WTC11 (cell line): ENCODE data around the gene CCL13. TPM values are rescaled to one million over a fixed set of nuclear protein-coding genes. Genes with fewer than 3 reads are reported as not detected.

Experiments used
- ATAC-seq: fragments of 200-7000 bp; cut with Tn5 transposase; 2 replicates; pipeline ENCODE4 v1.10.0; 2021; ENCODE audit warnings: mild to moderate bottlenecking, moderate library complexity
- CTCF ChIA-PET: fragments of 300-600 bp; sonication (Branson Sonifier 250); formaldehyde crosslinking; loops from one replicate; lab custom pipeline; 2021; ENCODE audit warnings: antibody characterized with exemption; lab: Charles Lee
- POLR2A ChIA-PET: fragments of 350-600 bp; sonication (Branson Sonifier 250); formaldehyde crosslinking; loops from one replicate; lab custom pipeline; 2021; ENCODE audit warnings: antibody characterized with exemption; lab: Charles Lee
- DNase-seq: peaks from one replicate; pipeline ENCODE4 v3.0.0; 2021; ENCODE audit warnings: low spot score
- H3K27ac Mint-ChIP-seq: 2 replicates; pipeline ENCODE4 v1.8.0; 2021; ENCODE audit warnings: mixed read lengths
- H3K27me3 Mint-ChIP-seq: 2 replicates; pipeline ENCODE4 v1.8.0; 2021; ENCODE audit warnings: low read depth, mild to moderate bottlenecking, moderate library complexity, mixed read lengths
- H3K36me3 Mint-ChIP-seq: 2 replicates; pipeline ENCODE4 v1.8.0; 2021; ENCODE audit warnings: mixed read lengths
- H3K4me1 Mint-ChIP-seq: 2 replicates; pipeline ENCODE4 v1.8.0; 2022; ENCODE audit warnings: mixed read lengths
- H3K4me3 Mint-ChIP-seq: 2 replicates; pipeline ENCODE4 v1.8.0; 2021; ENCODE audit warnings: mild to moderate bottlenecking, moderate library complexity, mixed read lengths
- H3K9me3 Mint-ChIP-seq: 2 replicates; pipeline ENCODE4 v1.8.0; 2021; ENCODE audit warnings: mixed read lengths
- FOXK1 ChIP-seq: sonication (generic); formaldehyde crosslinking; IDR thresholded peaks from 2 replicates; pipeline ENCODE4 v1.8.0; 2022; ENCODE audit warnings: mild to moderate bottlenecking, moderate library complexity, missing genetic modification reagents
- GABPB1 ChIP-seq: sonication (generic); formaldehyde crosslinking; IDR thresholded peaks from 2 replicates; pipeline ENCODE4 v1.8.1; 2023; ENCODE audit warnings: mild to moderate bottlenecking, missing genetic modification reagents
- IRF2 ChIP-seq: sonication (generic); formaldehyde crosslinking; IDR thresholded peaks from 2 replicates; pipeline ENCODE4 v1.8.0; 2022; ENCODE audit warnings: low read depth, missing genetic modification reagents, borderline replicate concordance
- MYBL2 ChIP-seq: sonication (generic); formaldehyde crosslinking; IDR thresholded peaks from 2 replicates; pipeline ENCODE4 v1.8.1; 2023; ENCODE audit warnings: mild to moderate bottlenecking, moderate library complexity, missing genetic modification reagents
- NFATC4 ChIP-seq: fragments of 250-450 bp; sonication (Bioruptor Pico); IDR thresholded peaks from 2 replicates; pipeline ENCODE4 v1.9.0; 2021; ENCODE audit warnings: mild to moderate bottlenecking
- NFE2L1 ChIP-seq: sonication (generic); formaldehyde crosslinking; IDR thresholded peaks from 2 replicates; pipeline ENCODE4 v1.8.1; 2023; ENCODE audit warnings: missing genetic modification reagents
- RELA ChIP-seq: sonication (generic); formaldehyde crosslinking; IDR thresholded peaks from 2 replicates; pipeline ENCODE4 v1.8.1; 2022; ENCODE audit warnings: missing genetic modification reagents, mild to moderate bottlenecking, borderline replicate concordance
- SMAD3 ChIP-seq: sonication (generic); formaldehyde crosslinking; IDR thresholded peaks from 2 replicates; pipeline ENCODE4 v1.8.0; 2022; ENCODE audit warnings: missing genetic modification reagents, mild to moderate bottlenecking, borderline replicate concordance
- SMAD4 ChIP-seq: sonication (generic); formaldehyde crosslinking; IDR thresholded peaks from 2 replicates; pipeline ENCODE4 v1.8.0; 2022; ENCODE audit warnings: mild to moderate bottlenecking, missing genetic modification reagents
- SOX15 ChIP-seq: fragments of 250-450 bp; sonication (Bioruptor Pico); IDR thresholded peaks from 2 replicates; pipeline ENCODE4 v1.9.0; 2021; ENCODE audit warnings: mild to moderate bottlenecking
- SP1 ChIP-seq: sonication (generic); formaldehyde crosslinking; conservative IDR thresholded peaks from 2 replicates; pipeline ENCODE4 v1.8.1; 2022; ENCODE audit warnings: missing genetic modification reagents
- TCF7 ChIP-seq: sonication (generic); formaldehyde crosslinking; IDR thresholded peaks from 2 replicates; pipeline ENCODE4 v1.8.0; 2022; ENCODE audit warnings: mild to moderate bottlenecking, low read depth, missing genetic modification reagents, moderate library complexity
- ZBTB21 ChIP-seq: sonication (generic); formaldehyde crosslinking; IDR thresholded peaks from 2 replicates; pipeline ENCODE4 v1.8.1; 2023; ENCODE audit warnings: mild to moderate bottlenecking, missing genetic modification reagents, borderline replicate concordance
- ZNF138 ChIP-seq: sonication (generic); formaldehyde crosslinking; conservative IDR thresholded peaks from 2 replicates; pipeline ENCODE4 v1.8.1; 2022; ENCODE audit warnings: mild to moderate bottlenecking, moderate library complexity, missing genetic modification reagents
- ZNF671 ChIP-seq: fragments of 250-450 bp; sonication (Bioruptor Pico); IDR thresholded peaks from 2 replicates; pipeline ENCODE4 v1.8.0; 2021; ENCODE audit warnings: mild to moderate bottlenecking
- total RNA-seq: library from RNA; stranded (reverse); gene quantifications from 3 replicates; pipeline ENCODE4 v1.2.3, GENCODE V29; 2021
- TF ChIP-seq, protein P1 (sequence below): sonication (generic); formaldehyde crosslinking; IDR thresholded peaks from 2 replicates; pipeline ENCODE4 v1.8.0; 2023; ENCODE audit warnings: mild to moderate bottlenecking, missing genetic modification reagents
- TF ChIP-seq, protein P2 (sequence below): sonication (generic); formaldehyde crosslinking; conservative IDR thresholded peaks from 2 replicates; pipeline ENCODE4 v1.8.1; 2022; ENCODE audit warnings: mild to moderate bottlenecking, missing genetic modification reagents
- TF ChIP-seq, protein P3 (sequence below): sonication (generic); formaldehyde crosslinking; IDR thresholded peaks from 2 replicates; pipeline ENCODE4 v1.8.1; 2022; ENCODE audit warnings: mild to moderate bottlenecking, moderate library complexity, missing genetic modification reagents
- TF ChIP-seq, protein P4 (sequence below): fragments of 250-450 bp; sonication (Bioruptor Pico); conservative IDR thresholded peaks from 2 replicates; pipeline ENCODE4 v1.9.0; 2021; ENCODE audit warnings: mild to moderate bottlenecking
- TF ChIP-seq, protein P5 (sequence below): sonication (generic); formaldehyde crosslinking; IDR thresholded peaks from 2 replicates; pipeline ENCODE4 v1.8.0; 2022; ENCODE audit warnings: mild to moderate bottlenecking, missing genetic modification reagents

CCL13 gene
- total RNA-seq, 1 experiment from 2014 or later = not detected

DNA sequence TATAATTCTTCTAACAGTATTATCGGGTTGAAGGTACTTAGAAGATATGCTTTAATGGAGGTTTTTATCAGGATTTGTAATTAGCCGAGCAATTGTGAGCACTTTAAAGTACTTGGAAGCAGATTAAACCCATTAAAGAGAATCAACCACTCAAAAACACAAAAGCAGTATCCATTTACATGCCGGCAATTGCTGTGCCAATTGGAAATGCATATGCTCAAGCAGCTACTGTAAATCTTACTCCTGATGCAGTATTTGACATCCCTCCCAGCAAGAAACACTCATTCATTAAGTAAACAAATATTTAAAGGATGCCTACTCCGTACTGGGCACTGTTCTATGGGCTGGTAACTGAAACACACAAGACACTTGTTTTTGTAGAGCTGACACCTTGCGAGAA lies 18.2 kb downstream of the CCL13 start (continued):
- TF ChIP-seq, protein P1, sequence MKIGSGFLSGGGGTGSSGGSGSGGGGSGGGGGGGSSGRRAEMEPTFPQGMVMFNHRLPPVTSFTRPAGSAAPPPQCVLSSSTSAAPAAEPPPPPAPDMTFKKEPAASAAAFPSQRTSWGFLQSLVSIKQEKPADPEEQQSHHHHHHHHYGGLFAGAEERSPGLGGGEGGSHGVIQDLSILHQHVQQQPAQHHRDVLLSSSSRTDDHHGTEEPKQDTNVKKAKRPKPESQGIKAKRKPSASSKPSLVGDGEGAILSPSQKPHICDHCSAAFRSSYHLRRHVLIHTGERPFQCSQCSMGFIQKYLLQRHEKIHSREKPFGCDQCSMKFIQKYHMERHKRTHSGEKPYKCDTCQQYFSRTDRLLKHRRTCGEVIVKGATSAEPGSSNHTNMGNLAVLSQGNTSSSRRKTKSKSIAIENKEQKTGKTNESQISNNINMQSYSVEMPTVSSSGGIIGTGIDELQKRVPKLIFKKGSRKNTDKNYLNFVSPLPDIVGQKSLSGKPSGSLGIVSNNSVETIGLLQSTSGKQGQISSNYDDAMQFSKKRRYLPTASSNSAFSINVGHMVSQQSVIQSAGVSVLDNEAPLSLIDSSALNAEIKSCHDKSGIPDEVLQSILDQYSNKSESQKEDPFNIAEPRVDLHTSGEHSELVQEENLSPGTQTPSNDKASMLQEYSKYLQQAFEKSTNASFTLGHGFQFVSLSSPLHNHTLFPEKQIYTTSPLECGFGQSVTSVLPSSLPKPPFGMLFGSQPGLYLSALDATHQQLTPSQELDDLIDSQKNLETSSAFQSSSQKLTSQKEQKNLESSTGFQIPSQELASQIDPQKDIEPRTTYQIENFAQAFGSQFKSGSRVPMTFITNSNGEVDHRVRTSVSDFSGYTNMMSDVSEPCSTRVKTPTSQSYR (CRISPR knock-in tag) = no peak
- TF ChIP-seq, all 79 proteins: peak for 0

DNA sequence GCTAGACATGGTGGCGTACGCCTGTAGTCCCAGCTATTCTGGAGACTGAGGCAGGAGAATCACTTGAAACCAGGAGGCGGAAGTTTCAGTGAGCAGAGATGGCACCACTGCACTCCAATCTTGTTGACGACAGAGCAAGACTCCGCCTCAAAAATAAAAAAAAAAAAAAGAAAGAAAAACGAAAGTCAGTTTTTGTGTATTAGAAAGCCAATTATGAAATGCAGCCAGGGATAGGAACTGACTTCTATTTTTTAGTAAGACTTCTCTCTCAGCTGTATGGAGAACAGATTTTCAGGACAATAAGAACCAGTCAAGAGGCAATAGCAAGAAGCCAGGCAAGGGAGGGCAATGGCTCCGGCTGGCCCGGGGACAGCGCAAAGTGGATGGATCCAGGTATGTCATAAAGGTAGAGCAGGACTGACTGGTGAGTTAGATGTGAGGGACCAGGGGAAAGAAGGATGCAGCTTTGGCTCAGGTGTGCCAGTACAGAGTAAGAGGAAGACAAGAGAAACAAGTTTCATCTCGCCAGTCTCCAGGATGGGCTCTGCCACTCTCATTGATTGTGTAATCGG lies 19.2 kb downstream of the CCL13 start:
- ChIA-PET CTCF (interaction anchor here (1.3 to 1.8 kb wide), 2 partner anchors 14 to 175 kb away, joined by 4 to 8 read pairs; no protein-coding TSS in a partner anchor), POLR2A (no interaction called here)
- ATAC-seq (no peak), DNase-seq (no peak)
- H3K4me3 Mint-ChIP-seq = no peak overlapping the region
- H3K36me3 Mint-ChIP-seq = no peaks in the 10 kb centered on the region
- H3K4me1 Mint-ChIP-seq = peaks cover 10% of the 10 kb centered on the region
- H3K9me3 Mint-ChIP-seq = no peaks in the 10 kb centered on the region
- no peak overlapping the region for H3K27ac Mint-ChIP-seq
- TF ChIP-seq SMAD4 (CRISPR knock-in tag) = no peak
- TF ChIP-seq, protein P2, sequence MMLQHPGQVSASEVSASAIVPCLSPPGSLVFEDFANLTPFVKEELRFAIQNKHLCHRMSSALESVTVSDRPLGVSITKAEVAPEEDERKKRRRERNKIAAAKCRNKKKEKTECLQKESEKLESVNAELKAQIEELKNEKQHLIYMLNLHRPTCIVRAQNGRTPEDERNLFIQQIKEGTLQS (CRISPR knock-in tag) = no peak
- TF ChIP-seq IRF2 (CRISPR knock-in tag) = no peak
- TF ChIP-seq SMAD3 (CRISPR knock-in tag) = no peak
- peaks cover 22% of the 10 kb centered on the region for H3K27me3 Mint-ChIP-seq

DNA sequence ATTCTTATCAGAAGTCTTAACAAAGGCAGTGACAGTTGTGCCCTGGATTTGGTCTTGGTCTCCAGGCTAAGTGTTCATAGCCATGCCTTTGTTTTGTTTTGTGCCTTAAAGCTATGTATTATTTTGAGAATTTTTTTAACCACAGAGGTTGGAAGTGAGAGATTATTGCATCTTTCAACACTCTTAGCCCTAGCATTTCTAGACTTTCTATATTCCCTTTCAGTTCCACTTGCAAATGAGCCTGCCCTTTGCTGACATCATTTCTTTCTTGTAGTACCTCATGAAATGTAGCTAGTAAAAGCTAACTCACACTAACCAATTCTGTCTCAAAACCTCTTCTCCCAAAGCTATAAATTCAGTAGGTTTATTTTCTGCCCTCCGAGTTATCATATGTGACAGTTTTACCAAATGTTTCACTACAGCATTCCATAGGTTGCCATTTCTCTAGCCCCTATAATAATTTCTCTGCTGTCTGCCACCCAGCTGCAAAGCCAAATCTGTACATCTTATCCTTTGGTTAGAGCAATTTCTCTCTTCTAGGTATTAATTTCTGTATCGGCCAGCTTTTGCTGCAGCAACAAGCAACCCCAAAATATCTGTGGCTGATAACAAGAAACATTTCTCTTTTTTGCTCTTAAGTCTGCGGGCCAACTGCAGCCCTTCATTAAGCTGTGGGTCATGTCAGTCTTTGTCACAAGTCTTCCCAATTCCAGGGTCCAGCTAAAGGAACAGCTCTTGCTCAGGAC lies 21.0 kb downstream of the CCL13 start:
- TF ChIP-seq ZBTB21 (CRISPR knock-in tag) (no peak), ZNF138 (CRISPR knock-in tag) (no peak), NFE2L1 (CRISPR knock-in tag) (no peak), RELA (CRISPR knock-in tag) (no peak), MYBL2 (CRISPR knock-in tag) (no peak), FOXK1 (CRISPR knock-in tag) (no peak), IRF2 (CRISPR knock-in tag) (no peak), SP1 (CRISPR knock-in tag) (no peak), TCF7 (CRISPR knock-in tag) (no peak)
- TF ChIP-seq, protein P3, sequence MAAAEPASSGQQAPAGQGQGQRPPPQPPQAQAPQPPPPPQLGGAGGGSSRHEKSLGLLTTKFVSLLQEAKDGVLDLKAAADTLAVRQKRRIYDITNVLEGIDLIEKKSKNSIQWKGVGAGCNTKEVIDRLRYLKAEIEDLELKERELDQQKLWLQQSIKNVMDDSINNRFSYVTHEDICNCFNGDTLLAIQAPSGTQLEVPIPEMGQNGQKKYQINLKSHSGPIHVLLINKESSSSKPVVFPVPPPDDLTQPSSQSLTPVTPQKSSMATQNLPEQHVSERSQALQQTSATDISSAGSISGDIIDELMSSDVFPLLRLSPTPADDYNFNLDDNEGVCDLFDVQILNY (CRISPR knock-in tag) = no peak
- DNase-seq (no peak), ATAC-seq (no peak)
- ChIA-PET POLR2A (no interaction called here), CTCF (interaction anchor here (0.7 to 2.8 kb wide), 2 partner anchors 16 to 206 kb away, joined by 3 to 20 read pairs; no protein-coding TSS in a partner anchor)
- Mint-ChIP-seq H3K4me3 (no peak overlapping the region), H3K27me3 (peaks cover 22% of the 10 kb centered on the region), H3K4me1 (peaks cover 7% of the 10 kb centered on the region), H3K36me3 (no peaks in the 10 kb centered on the region), H3K27ac (no peak overlapping the region), H3K9me3 (no peaks in the 10 kb centered on the region)

DNA sequence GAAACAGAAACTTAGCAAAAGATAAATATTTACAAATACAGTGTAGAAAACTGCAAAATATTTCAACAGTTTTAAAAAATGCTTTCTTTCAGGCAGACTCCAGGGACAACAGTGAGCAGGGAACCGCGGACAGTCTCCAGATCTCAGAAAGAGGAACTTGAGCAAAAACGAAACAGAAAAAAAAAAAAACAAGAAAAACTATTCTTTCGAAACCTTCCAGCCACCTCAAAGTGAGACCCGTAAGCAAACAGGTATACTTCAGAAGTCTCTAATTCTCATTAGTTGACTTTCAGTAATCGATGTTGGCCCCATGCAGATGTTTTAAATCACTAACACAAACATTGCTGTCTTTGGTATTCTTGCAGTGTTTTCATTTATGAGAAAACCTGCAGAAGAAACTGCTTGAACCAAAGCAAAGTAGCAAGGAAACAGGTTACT lies 22.4 kb downstream of the CCL13 start:
- Mint-ChIP-seq H3K27me3 (peaks cover 22% of the 10 kb centered on the region), H3K36me3 (no peaks in the 10 kb centered on the region), H3K27ac (no peak overlapping the region), H3K4me3 (no peak overlapping the region), H3K9me3 (no peaks in the 10 kb centered on the region), H3K4me1 (peaks cover 7% of the 10 kb centered on the region)
- CTCF ChIA-PET = interaction anchor here (2.8 kb wide), 1 partner anchor 17 kb away, joined by 20 read pairs; no protein-coding TSS in a partner anchor
- no peak for ATAC-seq
- POLR2A ChIA-PET = no interaction called here
- DNase-seq = no peak
- TF ChIP-seq GABPB1 (no peak), ZNF671 (CRISPR knock-in tag) (no peak), SP1 (CRISPR knock-in tag) (no peak), NFATC4 (CRISPR knock-in tag) (no peak), SOX15 (CRISPR knock-in tag) (no peak), SMAD4 (CRISPR knock-in tag) (no peak), TCF7 (CRISPR knock-in tag) (no peak)
- TF ChIP-seq, protein P4, sequence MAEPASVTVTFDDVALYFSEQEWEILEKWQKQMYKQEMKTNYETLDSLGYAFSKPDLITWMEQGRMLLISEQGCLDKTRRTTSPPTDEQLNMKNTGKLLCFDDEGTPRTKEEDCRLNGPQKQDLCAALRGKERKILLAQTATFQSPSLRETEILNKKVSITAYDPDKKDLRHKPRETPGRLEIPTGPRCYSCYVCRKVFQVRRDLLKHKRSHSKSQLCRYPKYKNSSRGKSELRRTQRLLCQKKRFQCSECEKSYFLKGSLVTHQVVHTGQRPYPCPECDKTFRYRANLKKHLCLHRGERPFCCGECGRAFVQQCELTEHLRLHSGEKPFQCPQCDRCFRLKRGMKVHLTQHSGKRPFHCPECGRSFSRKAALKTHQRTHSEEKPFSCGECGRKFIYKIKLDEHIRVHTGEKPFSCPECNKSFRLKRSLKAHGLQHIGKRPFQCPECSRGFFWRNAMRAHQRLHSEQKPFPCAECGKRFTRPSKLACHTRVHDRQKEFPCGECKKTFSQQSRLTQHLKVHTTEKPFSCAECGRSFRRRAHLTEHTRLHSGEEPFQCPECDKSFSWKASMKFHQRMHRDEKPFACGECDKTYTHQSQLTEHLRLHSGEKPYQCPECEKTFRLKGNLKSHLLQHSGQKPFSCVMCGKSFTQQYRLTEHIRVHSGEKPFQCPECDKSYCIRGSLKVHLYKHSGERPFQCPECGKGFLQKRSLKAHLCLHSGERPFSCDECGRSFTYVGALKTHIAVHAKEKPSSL (CRISPR knock-in tag) = no peak
- TF ChIP-seq, protein P5, sequence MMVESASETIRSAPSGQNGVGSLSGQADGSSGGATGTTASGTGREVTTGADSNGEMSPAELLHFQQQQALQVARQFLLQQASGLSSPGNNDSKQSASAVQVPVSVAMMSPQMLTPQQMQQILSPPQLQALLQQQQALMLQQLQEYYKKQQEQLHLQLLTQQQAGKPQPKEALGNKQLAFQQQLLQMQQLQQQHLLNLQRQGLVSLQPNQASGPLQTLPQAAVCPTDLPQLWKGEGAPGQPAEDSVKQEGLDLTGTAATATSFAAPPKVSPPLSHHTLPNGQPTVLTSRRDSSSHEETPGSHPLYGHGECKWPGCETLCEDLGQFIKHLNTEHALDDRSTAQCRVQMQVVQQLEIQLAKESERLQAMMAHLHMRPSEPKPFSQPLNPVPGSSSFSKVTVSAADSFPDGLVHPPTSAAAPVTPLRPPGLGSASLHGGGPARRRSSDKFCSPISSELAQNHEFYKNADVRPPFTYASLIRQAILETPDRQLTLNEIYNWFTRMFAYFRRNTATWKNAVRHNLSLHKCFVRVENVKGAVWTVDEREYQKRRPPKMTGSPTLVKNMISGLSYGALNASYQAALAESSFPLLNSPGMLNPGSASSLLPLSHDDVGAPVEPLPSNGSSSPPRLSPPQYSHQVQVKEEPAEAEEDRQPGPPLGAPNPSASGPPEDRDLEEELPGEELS = no peak
